HepG2 (cell line): ENCODE data around the gene USP7. TPM values are rescaled to one million over a fixed set of nuclear protein-coding genes. Genes with fewer than 3 reads are reported as not detected.

ENCODE experiments used
- AKNA ChIP-seq: sonication (generic); formaldehyde crosslinking; IDR thresholded peaks from 2 replicates; pipeline ENCODE4 v1.4.0; 2020; ENCODE audit warnings: missing genetic modification reagents, borderline replicate concordance
- CHD4 ChIP-seq: fragments of 200-600 bp; sonication (generic); IDR thresholded peaks from 2 replicates; pipeline ENCODE4 v1.7.0; 2017; ENCODE audit warnings: mild to moderate bottlenecking, low read length, borderline replicate concordance
- E2F2 ChIP-seq: sonication (generic); formaldehyde crosslinking; IDR thresholded peaks from 2 replicates; pipeline ENCODE4 v1.4.0; 2020; ENCODE audit warnings: missing genetic modification reagents, borderline replicate concordance
- HDAC1 ChIP-seq: sonication (generic); formaldehyde crosslinking; IDR thresholded peaks from 2 replicates; pipeline ENCODE4 v1.5.1; 2020; ENCODE audit warnings: mild to moderate bottlenecking, missing genetic modification reagents
- KLF16 ChIP-seq, 2 experiments: sonication (generic) in 1 of 2; formaldehyde crosslinking in 1 of 2; IDR thresholded peaks; 2 replicates each; pipeline versions ENCODE4 v1.6.1 to v1.8.0; 2016 to 2023; ENCODE audit warnings: missing genetic modification reagents in 2 of 2, missing compliant biosample characterization in 1 of 2
- LBX2 ChIP-seq: sonication (generic); formaldehyde crosslinking; IDR thresholded peaks from 2 replicates; pipeline ENCODE4 v1.5.0; 2020; ENCODE audit warnings: missing genetic modification reagents, mild to moderate bottlenecking, borderline replicate concordance
- MIXL1 ChIP-seq: IDR thresholded peaks from 2 replicates; pipeline ENCODE4 v1.6.1; 2016
- MXD4 ChIP-seq: IDR thresholded peaks from 2 replicates; pipeline ENCODE4 v1.6.1; 2016; ENCODE audit warnings: mild to moderate bottlenecking, missing biosample characterization, missing genetic modification reagents
- MYPOP ChIP-seq: sonication (generic); formaldehyde crosslinking; IDR thresholded peaks from 2 replicates; pipeline ENCODE4 v1.8.1; 2023; ENCODE audit warnings: mild to moderate bottlenecking, moderate library complexity, missing genetic modification reagents
- SIX4 ChIP-seq: sonication (generic); formaldehyde crosslinking; IDR thresholded peaks from 2 replicates; pipeline ENCODE4 v1.4.0; 2020; ENCODE audit warnings: missing genetic modification reagents
- TEAD2 ChIP-seq: sonication (generic); formaldehyde crosslinking; IDR thresholded peaks from 2 replicates; pipeline ENCODE4 v1.9.0; 2021; ENCODE audit warnings: missing genetic modification reagents
- THAP11 ChIP-seq: IDR thresholded peaks from 2 replicates; pipeline ENCODE4 v1.6.1; 2016; ENCODE audit warnings: missing biosample characterization, missing genetic modification reagents
- YEATS4 ChIP-seq: sonication (generic); formaldehyde crosslinking; IDR thresholded peaks from 2 replicates; pipeline ENCODE4 v1.4.0; 2020; ENCODE audit warnings: missing genetic modification reagents, borderline replicate concordance
- ZBTB21 ChIP-seq: sonication (generic); formaldehyde crosslinking; IDR thresholded peaks from 2 replicates; pipeline ENCODE4 v1.4.0; 2020; ENCODE audit warnings: missing genetic modification reagents
- ZBTB42 ChIP-seq: sonication (generic); formaldehyde crosslinking; IDR thresholded peaks from 2 replicates; pipeline ENCODE4 v1.5.0; 2020; ENCODE audit warnings: mild to moderate bottlenecking, missing genetic modification reagents
- ZFY ChIP-seq: sonication (generic); formaldehyde crosslinking; IDR thresholded peaks from 2 replicates; pipeline ENCODE4 v1.4.0; 2020; ENCODE audit warnings: missing genetic modification reagents
- ZNF205 ChIP-seq: IDR thresholded peaks from 2 replicates; pipeline ENCODE4 v1.6.1; 2018; ENCODE audit warnings: missing biosample characterization, missing genetic modification reagents
- ZNF280B ChIP-seq: sonication (generic); formaldehyde crosslinking; IDR thresholded peaks from 2 replicates; pipeline ENCODE4 v1.5.0; 2020; ENCODE audit warnings: missing genetic modification reagents, mild to moderate bottlenecking, borderline replicate concordance
- ZNF501 ChIP-seq: sonication (generic); formaldehyde crosslinking; IDR thresholded peaks from 2 replicates; pipeline ENCODE4 v1.5.1; 2020; ENCODE audit warnings: mild to moderate bottlenecking, moderate library complexity, missing genetic modification reagents
- ZNF556 ChIP-seq: sonication (generic); formaldehyde crosslinking; IDR thresholded peaks from 2 replicates; pipeline ENCODE4 v1.4.0; 2020; ENCODE audit warnings: mild to moderate bottlenecking, missing genetic modification reagents, borderline replicate concordance
- polyA plus RNA-seq, 8 experiments: library from polyadenylated mRNA; depleted of rRNA in 3 of 8; stranded (reverse) in 7 of 8; unstranded in 1 of 8; fragments of >200 nt; fragmentation: Illumina TruSeq in 4 of 8; extraction: Trizol in 4 of 8; gene quantifications; 2 replicates each; pipeline versions ENCODE4 v1.2.1 to v1.2.3, GENCODE V29; 2011 to 2016; ENCODE audit warnings: low read depth in 4 of 8, missing spikeins in 1 of 8, mixed read lengths in 1 of 8; ENCODE audit not compliant: insufficient read depth in 1 of 8
- total RNA-seq, 5 experiments: library from RNA; depleted of rRNA; stranded (reverse); fragments of >200 nt; fragmentation: Illumina TruSeq; extraction: Trizol; gene quantifications; 2 replicates each; pipeline ENCODE4 v1.2.3, GENCODE V29; 2016; ENCODE audit warnings: low read depth in 1 of 5

The USP7 gene
- total and polyA plus RNA-seq, 2 of the 13 experiments (the other 11 are each of a cell fraction or from before 2014, with no cell fraction given): 52.5 to 173 TPM

- TF ChIP-seq E2F2 (CRISPR knock-in tag) (0 out of 2 replicates have a peak, but pooled peaks have one; percentile 58), MXD4 (CRISPR knock-in tag) (0 out of 2 replicates have a peak, but pooled peaks have one; percentile 22), SIX4 (CRISPR knock-in tag) (no peak), AKNA (0 out of 2 replicates have a peak, but pooled peaks have one; percentile 55), MYPOP (0 out of 2 replicates have a peak, but pooled peaks have one; percentile 28), ZNF280B (CRISPR knock-in tag) (no peak), LBX2 (CRISPR knock-in tag) (0 out of 2 replicates have a peak, but pooled peaks have one; percentile 48), ZBTB42 (CRISPR knock-in tag) (no peak), ZNF501 (CRISPR knock-in tag) (peak; percentile 60), ZNF205 (CRISPR knock-in tag) (0 out of 2 replicates have a peak, but pooled peaks have one; percentile 28), TEAD2 (CRISPR knock-in tag) (0 out of 2 replicates have a peak, but pooled peaks have one; percentile 36), HDAC1 (CRISPR knock-in tag) (no peak), CHD4 (no peak), KLF16 (CRISPR knock-in tag; IDR thresholded peaks at IDR 0.05) (0 out of 4 replicates have a peak, but pooled peaks of 1 of the 2 experiments have one; percentile 40), MIXL1 (CRISPR knock-in tag) (0 out of 2 replicates have a peak, but pooled peaks have one; percentile 9), ZBTB21 (CRISPR knock-in tag) (0 out of 2 replicates have a peak, but pooled peaks have one; percentile 9), ZNF556 (0 out of 2 replicates have a peak, but pooled peaks have one; percentile 15), THAP11 (CRISPR knock-in tag) (0 out of 2 replicates have a peak, but pooled peaks have one; percentile 10), ZFY (CRISPR knock-in tag) (peak; percentile 40; the same call in 1 of the 2 replicates), YEATS4 (CRISPR knock-in tag) (peak; percentile 48; the same call in 1 of the 2 replicates)
Measured at GRCh38 chr16:8966817-8967131, 3.1 kb upstream of the USP7 start (continued).
